Measurements from ENCODE around the gene AOPEP.

The AOPEP gene

GRCh38 chr9:94700445-94700844 is 26.1 kb upstream of the AOPEP start:
- H3K79me2 ChIP-seq (ENCODE audit: control insufficient read depth, low read length), result no peaks in the 10 kb centered on the region
- no peaks in the 10 kb centered on the region for H3K36me3 ChIP-seq (ENCODE audit: control insufficient read depth, low read length)
- H3K27ac ChIP-seq (ENCODE audit: low read depth, low read length), result no peak overlapping the region
- H3K4me3 ChIP-seq (ENCODE audit: low read length), result no peak overlapping the region
- H3K27me3 ChIP-seq (ENCODE audit: control insufficient read depth, low read length), result 0 out of 2 replicates have a peak, but pooled peaks cover 5% of the 10 kb centered on the region
- H3K9me3 ChIP-seq (ENCODE audit: control insufficient read depth, insufficient read depth, low read length), result no peaks in the 10 kb centered on the region
- H3K4me1 ChIP-seq (ENCODE audit: control insufficient read depth, low read length), result no peaks in the 10 kb centered on the region
- H3K4me2 ChIP-seq (ENCODE audit: low read length), result no peak overlapping the region
- H4K20me1 ChIP-seq (ENCODE audit: control insufficient read depth, insufficient read depth, low read depth, low read length), result no peaks in the 10 kb centered on the region
- H3F3A ChIP-seq (ENCODE audit: control insufficient read depth, insufficient read depth), result no peaks in the 10 kb centered on the region
- TF ChIP-seq EZH2phosphoT487 (IDR thresholded peaks at IDR 0.05; ENCODE audit: borderline replicate concordance, low read length) (no peak), CTCF (IDR thresholded peaks at IDR 0.05; ENCODE audit: low read depth, low read length, poor library complexity, severe bottlenecking) (no peak)
- H3K9me2 ChIP-seq (replicated peaks; ENCODE audit: control insufficient read depth, low read length), result no peaks in the 10 kb centered on the region

- Histone ChIP-seq H3K79me2 (ENCODE audit: control insufficient read depth, low read length) (no peaks in the 10 kb centered on the region), H4K20me1 (ENCODE audit: control insufficient read depth, insufficient read depth, low read depth, low read length) (no peaks in the 10 kb centered on the region), H3K36me3 (ENCODE audit: control insufficient read depth, low read length) (no peaks in the 10 kb centered on the region), H3K27ac (ENCODE audit: low read depth, low read length) (no peak overlapping the region), H3K4me3 (ENCODE audit: low read length) (no peak overlapping the region), H3K4me2 (ENCODE audit: low read length) (no peak overlapping the region), H3K4me1 (ENCODE audit: control insufficient read depth, low read length) (no peaks in the 10 kb centered on the region), H3K9me2 (replicated peaks; ENCODE audit: control insufficient read depth, low read length) (no peaks in the 10 kb centered on the region), H3K9me3 (ENCODE audit: control insufficient read depth, insufficient read depth, low read length) (no peaks in the 10 kb centered on the region), H3K27me3 (ENCODE audit: control insufficient read depth, low read length) (peaks cover 10% of the 10 kb centered on the region), H3F3A (ENCODE audit: control insufficient read depth, insufficient read depth) (no peaks in the 10 kb centered on the region)
- TF ChIP-seq CTCF (IDR thresholded peaks at IDR 0.05; ENCODE audit: low read depth, low read length, poor library complexity, severe bottlenecking) (no peak), EZH2phosphoT487 (IDR thresholded peaks at IDR 0.05; ENCODE audit: borderline replicate concordance, low read length) (no peak)
These were observed 22.9 kb upstream of the AOPEP start for GRCh38 chr9:94703488-94704140.

GRCh38 chr9:94705162-94705702 is 21.3 kb upstream of the AOPEP start:
- Histone ChIP-seq H3K4me2 (ENCODE audit: low read length) (no peak overlapping the region), H3K9me3 (ENCODE audit: control insufficient read depth, insufficient read depth, low read length) (no peaks in the 10 kb centered on the region), H4K20me1 (ENCODE audit: control insufficient read depth, insufficient read depth, low read depth, low read length) (no peaks in the 10 kb centered on the region), H3K4me3 (ENCODE audit: low read length) (no peak overlapping the region), H3K9me2 (replicated peaks; ENCODE audit: control insufficient read depth, low read length) (no peaks in the 10 kb centered on the region), H3F3A (ENCODE audit: control insufficient read depth, insufficient read depth) (no peaks in the 10 kb centered on the region), H3K79me2 (ENCODE audit: control insufficient read depth, low read length) (no peaks in the 10 kb centered on the region), H3K27ac (ENCODE audit: low read depth, low read length) (no peak overlapping the region), H3K4me1 (ENCODE audit: control insufficient read depth, low read length) (no peaks in the 10 kb centered on the region), H3K27me3 (ENCODE audit: control insufficient read depth, low read length) (peaks cover 7% of the 10 kb centered on the region), H3K36me3 (ENCODE audit: control insufficient read depth, low read length) (no peaks in the 10 kb centered on the region)
- TF ChIP-seq CTCF (IDR thresholded peaks at IDR 0.05; ENCODE audit: low read depth, low read length, poor library complexity, severe bottlenecking) (no peak), EZH2phosphoT487 (IDR thresholded peaks at IDR 0.05; ENCODE audit: borderline replicate concordance, low read length) (no peak)

Data from DOHH2 (cell line).